NCI-H128 (cell line): ENCODE measurements around the gene MNAT1.
A peak's percentile ranks its signal among the peaks of the same experiment; 100 is the strongest.
"Not testable (repeated sequence)": the region's sequence is repeated elsewhere in the genome, so short reads cannot be mapped to it uniquely, and the experiment has no call there.

Source experiments
- DNase-seq: peaks from one replicate; lab custom pipeline; 2025; ENCODE audit not compliant: unreplicated experiment; lab: John Stamatoyannopoulos, UW

The MNAT1 gene

GRCh38 chr14:60734465-60735242 is at the start of gene MNAT1:
TSS of gene MNAT1 (plus strand) at chr14:60734761. CDS start at chr14:60734863, 102 bp downstream.
- peak; percentile 64 for DNase-seq

DNA sequence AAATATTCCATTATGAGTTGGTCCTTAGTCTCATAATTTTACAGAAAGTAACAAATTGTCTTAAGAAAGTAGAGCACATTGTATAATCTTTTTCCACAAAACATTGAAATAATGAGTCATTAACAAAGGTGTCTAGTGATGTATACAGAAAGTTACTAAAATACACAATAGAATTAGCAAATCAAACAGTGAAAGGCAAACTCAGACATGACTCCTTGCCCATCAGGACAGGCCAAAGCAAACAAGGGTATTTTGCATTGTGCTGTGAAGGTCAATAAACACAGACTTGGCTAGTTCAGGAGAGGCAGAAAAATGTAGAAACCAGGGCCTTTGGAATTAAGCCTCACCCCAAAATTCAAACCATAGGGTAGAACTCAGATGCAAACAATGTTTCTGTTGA is 47.7 kb upstream of the MNAT1 start:
- no peak for DNase-seq

DNA sequence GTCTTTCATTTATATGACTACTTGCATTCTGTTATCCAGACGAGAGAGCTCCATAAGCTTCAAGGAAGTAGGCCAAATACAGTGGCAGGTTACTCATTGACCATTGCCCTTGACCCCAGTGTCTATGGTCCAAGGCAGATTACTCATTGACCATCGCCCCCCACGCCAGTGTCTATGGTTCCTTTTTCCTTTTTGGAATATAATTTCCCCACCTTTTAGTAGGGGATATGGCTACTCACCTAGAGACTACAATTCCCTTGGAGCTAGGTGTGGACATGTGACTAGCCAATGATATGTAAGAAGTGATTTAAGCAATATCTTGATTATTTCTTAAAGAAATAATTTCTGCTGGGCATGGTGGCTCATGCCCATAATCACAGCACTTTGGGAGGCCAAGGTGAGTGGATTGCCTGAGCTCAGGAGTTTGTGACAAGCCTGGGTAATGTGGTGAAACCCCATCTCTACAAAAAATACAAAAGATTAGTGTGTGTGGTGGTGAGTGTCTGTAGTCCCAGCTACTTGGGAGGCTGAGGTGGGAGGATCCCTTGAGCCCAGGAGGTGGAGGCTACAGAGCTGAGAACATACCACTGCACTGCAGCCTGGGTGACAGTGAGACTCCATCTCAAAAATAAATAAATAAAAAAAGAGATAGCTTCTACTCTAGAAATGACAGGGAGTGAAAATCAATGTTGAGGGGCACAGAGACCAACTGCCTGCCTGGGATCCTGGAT is 43.0 kb upstream of the MNAT1 start:
- DNase-seq = no peak

- DNase-seq = no peak
Observed at GRCh38 chr14:60695327-60695726, 39.2 kb upstream of the MNAT1 start.

- no peak for DNase-seq
Observed at GRCh38 chr14:60700598-60700997, 34.0 kb upstream of the MNAT1 start.

- no peak for DNase-seq
Observed at GRCh38 chr14:60705100-60705499, 29.5 kb upstream of the MNAT1 start.

GRCh38 chr14:60707858-60708257 is 26.7 kb upstream of the MNAT1 start:
- no peak for DNase-seq

DNA sequence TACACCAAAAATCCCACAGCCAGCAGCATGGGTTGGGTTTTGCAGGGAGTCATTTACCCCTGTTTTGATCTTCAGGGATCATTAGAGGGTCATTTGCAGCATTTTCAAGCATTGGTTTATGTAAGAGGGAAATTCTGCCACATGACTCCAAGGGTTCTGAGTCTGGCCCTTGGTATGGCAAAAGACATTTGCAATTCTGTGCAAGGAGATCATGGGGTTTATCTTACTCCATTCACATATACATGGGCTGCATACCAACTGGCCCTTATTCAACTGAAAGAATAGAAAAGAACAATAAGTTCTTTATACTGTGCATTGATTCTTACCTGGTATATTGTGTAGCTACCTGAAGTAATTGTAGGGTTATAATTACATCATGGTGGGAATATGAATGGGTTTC is 24.1 kb upstream of the MNAT1 start:
- no peak for DNase-seq

- no peak for DNase-seq
Observed at GRCh38 chr14:60713513-60713912, 21.0 kb upstream of the MNAT1 start.

DNA sequence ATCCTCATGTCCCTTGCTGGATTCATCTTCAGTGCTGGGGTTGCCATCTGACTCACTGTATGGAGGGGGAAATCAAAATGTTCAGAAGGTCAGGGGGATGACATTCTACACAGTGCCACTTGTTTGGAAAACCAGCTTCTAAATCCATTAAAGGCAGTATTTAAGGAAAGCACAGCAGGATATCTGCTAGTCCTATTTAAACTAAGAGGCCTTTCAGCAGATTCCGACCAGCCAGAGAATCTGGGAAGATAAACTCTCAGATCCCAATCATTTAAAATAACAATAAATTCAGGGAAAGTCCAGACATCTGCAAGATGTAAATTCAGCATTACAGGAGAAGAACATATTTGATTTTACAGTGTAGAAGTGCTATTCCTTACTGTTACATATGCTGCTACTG is 14.2 kb upstream of the MNAT1 start:
- DNase-seq = no peak

- no peak for DNase-seq
Observed at GRCh38 chr14:60720962-60721325, 13.6 kb upstream of the MNAT1 start.

GRCh38 chr14:60721326-60722106 is 13.0 kb upstream of the MNAT1 start:
- DNase-seq = no peak

DNA sequence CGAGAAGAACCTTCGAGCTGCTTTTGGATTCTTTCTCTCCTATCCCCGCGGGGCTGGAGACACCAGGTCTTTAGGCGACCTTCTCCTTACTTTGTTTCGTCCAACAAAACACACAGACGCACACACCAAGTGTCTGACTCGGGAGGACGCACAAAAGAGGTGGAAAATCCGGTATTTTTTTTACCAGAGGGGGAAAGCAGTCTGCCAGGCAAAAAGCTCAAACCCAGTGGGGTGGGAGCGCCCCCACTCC is 12.5 kb upstream of the MNAT1 start:
- no peak for DNase-seq

GRCh38 chr14:60722357-60723115 is 12.0 kb upstream of the MNAT1 start:
- peak; percentile 75 for DNase-seq

DNA sequence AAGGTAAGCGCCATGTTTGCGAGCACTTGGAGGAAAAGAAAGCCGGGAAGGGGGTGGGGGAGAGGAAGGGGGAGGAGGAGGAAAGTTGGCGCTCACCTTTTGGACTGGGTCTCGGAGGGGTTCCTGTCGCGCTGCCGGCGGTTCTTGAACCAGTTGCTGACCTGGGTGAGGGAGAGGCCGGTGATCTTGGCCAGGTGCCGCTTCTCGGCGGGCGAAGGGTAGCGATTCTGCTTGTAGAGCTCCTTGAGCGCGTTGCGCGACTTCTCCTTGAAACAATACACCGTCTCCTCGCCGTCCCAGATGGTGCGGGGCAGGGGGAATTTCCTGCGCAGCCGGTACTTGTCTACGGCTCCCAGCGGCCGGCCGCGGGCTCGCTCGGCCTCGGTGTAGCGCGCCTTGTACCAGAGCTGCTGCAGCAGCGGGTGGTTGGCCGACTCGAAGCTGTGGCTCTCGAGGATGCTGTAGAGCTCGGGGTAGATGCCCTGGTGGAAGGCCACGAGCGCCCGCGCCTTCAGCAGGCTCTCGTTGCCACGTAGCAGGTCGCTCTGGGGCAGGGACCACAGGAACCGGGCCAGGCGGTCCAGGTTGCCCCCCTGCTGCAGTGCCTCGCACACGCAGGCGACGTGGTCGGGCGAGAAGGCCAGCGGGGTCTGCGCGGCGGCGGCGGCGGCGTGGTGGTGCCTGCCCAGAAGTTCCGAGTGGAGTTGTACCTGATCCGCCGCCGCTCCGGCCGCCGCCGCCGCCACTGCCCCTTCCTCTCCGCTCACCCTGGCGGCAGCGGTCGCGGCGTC is 11.2 kb upstream of the MNAT1 start:
- DNase-seq = no peak

- DNase-seq = peak; percentile 91
Observed at GRCh38 chr14:60723907-60724618, 10.5 kb upstream of the MNAT1 start, which contains the start of gene SIX4. TSS of gene SIX4 (minus strand) at chr14:60724351. CDS start at chr14:60724074, 277 bp downstream.

DNA sequence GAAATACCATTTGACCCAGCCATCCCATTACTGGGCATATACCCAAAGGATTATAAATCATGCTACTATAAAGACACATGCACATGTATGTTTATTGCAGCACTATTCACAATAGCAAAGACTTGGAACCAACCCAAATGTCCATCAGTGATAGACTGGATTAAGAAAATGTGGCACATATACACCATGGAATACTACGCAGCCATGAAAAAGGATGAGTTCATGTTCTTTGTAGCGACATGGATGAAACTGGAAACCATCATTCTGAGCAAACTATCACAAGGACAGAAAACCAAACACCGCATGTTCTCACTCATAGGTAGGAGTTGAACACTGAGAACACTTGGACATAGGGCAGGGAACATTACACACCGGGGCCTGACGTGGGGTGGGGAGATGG is 3.3 kb upstream of the MNAT1 start:
- DNase-seq = not testable (repeated sequence)

DNA sequence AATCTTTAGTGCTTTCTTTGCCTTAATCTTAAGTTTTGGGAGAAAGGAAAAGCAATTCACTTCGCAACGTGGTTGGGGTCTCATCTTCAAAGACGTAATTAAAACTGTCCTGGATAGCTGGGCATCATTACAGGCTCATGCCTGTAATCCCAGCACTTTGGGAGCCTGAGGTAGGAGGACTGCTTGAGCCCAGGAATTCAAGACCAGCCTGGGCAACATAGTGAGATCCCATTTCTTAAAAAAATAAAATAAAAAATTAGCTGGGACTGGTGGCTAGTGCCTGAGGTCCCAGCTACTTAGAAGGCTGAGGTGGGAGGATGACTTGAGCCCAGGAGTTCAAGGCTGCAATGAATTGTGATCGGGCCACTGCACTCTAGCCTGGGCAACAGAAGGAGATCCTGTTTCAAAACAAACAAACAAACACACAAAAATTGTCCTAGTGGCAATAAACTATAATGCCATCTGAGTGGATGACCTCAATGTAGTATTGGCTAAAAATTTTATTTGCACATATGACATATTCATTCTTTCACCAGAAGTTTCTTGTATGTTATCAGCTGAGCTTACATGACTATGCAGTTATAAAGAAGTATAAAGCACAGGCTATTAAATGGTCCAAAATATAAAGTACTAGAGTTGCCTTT is 1.6 kb upstream of the MNAT1 start:
- no peak for DNase-seq

GRCh38 chr14:60735416-60735815 is 855 bp downstream of the MNAT1 start:
- DNase-seq = no peak
